ENCODE measurements around the gene GEMIN8.

GEMIN8 gene

DNA sequence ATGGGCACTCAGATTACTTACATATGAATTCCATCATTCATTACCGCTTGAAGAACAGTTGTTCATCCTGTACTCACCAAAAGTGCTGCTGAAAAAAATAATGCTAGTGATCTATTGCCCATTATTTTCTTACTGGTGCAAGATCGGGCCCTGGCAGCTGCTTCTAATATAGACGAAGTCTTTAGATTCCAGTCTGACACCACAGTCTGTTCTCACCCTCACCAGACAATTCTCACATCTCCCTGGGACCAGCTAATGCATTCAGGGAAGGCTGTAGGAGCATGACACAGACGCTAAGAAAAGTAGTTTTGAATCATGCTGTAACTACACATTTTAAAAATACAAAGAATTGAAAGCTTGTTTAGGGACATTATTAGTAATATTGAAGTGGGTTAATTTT is 13.8 kb downstream of the GEMIN8 start:
- DNase-seq (ENCODE audit: low read depth), result no peak
- TF ChIP-seq, protein P1, sequence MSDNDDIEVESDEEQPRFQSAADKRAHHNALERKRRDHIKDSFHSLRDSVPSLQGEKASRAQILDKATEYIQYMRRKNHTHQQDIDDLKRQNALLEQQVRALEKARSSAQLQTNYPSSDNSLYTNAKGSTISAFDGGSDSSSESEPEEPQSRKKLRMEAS (IDR thresholded peaks at IDR 0.05; ENCODE audit: low read depth, low read length), result no peak
- TF ChIP-seq MYC (IDR thresholded peaks at IDR 0.05; ENCODE audit: low read depth, low read length), result no peak
- TF ChIP-seq POLR2A (IDR thresholded peaks at IDR 0.05; ENCODE audit: extremely low read depth, insufficient read length), result no peak
- TF ChIP-seq, protein P2, sequence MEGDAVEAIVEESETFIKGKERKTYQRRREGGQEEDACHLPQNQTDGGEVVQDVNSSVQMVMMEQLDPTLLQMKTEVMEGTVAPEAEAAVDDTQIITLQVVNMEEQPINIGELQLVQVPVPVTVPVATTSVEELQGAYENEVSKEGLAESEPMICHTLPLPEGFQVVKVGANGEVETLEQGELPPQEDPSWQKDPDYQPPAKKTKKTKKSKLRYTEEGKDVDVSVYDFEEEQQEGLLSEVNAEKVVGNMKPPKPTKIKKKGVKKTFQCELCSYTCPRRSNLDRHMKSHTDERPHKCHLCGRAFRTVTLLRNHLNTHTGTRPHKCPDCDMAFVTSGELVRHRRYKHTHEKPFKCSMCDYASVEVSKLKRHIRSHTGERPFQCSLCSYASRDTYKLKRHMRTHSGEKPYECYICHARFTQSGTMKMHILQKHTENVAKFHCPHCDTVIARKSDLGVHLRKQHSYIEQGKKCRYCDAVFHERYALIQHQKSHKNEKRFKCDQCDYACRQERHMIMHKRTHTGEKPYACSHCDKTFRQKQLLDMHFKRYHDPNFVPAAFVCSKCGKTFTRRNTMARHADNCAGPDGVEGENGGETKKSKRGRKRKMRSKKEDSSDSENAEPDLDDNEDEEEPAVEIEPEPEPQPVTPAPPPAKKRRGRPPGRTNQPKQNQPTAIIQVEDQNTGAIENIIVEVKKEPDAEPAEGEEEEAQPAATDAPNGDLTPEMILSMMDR (IDR thresholded peaks at IDR 0.05; ENCODE audit: low read depth, low read length), result no peak
- no peak overlapping the region for H3K4me3 ChIP-seq (ENCODE audit: low read depth, low read length)

DNA sequence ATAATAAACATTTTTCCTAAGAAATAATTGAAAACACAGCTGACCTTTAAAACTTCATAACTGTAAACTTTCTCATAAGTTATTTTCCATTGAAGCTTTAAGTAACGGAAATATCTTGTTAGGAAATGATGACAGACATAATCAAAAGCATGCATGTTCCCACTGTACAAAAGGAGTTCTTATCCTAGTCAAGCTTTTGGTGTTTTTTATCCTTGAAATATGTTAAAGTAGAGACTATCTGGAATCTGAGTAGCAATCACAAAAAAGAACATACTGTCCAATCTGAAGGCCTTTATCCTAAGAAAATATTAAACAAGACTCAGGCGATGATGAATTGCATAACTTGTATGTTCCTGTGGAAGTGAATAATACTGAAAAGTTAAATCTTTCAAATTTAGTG is 14.4 kb downstream of the GEMIN8 start:
- no peak for DNase-seq (ENCODE audit: low read depth)
- TF ChIP-seq, protein P1 (IDR thresholded peaks at IDR 0.05; ENCODE audit: low read depth, low read length), result no peak
- no peak for TF ChIP-seq MYC (IDR thresholded peaks at IDR 0.05; ENCODE audit: low read depth, low read length)
- TF ChIP-seq, protein P2 (IDR thresholded peaks at IDR 0.05; ENCODE audit: low read depth, low read length), result no peak
- H3K4me3 ChIP-seq (ENCODE audit: low read depth, low read length), result no peak overlapping the region

DNA sequence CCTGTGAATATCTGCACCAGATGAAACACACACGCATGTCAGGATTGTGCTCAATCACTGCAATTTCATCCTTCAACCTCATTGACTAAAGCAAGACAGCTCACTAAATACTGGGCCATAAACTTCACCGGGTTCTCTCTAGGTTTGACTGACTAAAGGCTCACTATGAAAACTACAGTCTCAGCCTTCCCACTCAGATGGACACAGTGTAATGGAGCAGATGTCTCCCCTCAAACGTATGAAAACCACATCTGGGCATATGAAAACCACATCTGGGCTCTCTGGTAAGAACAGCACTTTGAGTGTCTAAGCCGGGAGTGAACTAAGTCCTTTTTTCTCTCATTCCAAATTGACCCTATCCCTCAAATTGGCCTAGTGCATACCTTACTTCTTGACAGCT is 15.2 kb downstream of the GEMIN8 start:
- TF ChIP-seq, protein P1 (IDR thresholded peaks at IDR 0.05; ENCODE audit: low read depth, low read length), result no peak
- TF ChIP-seq, protein P2 (IDR thresholded peaks at IDR 0.05; ENCODE audit: low read depth, low read length), result no peak
- no peak for TF ChIP-seq POLR2A (IDR thresholded peaks at IDR 0.05; ENCODE audit: extremely low read depth, insufficient read length)
- no peak for TF ChIP-seq MYC (IDR thresholded peaks at IDR 0.05; ENCODE audit: low read depth, low read length)

DNA sequence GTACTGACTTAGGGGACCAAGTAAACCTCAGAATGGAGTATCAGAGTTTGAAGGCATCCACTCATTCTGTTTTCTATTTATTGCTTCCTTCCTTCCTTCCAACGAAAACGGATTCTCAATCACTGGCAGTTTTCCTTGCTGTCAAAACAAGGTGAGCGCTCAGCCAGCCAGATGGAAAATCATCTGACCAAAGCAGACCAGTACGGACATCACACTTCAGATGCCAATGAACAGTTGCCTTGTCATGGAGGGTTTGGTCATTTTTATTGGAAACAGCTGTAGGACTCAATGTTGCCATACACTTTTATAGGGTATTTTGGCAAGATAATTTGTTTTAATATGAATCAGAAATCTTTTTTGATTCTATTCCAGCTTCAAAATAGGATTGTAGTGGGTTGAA is 16.6 kb downstream of the GEMIN8 start:
- H3K4me3 ChIP-seq (ENCODE audit: low read depth, low read length), result no peak overlapping the region
- TF ChIP-seq MYC (IDR thresholded peaks at IDR 0.05; ENCODE audit: low read depth, low read length) (no peak), POLR2A (IDR thresholded peaks at IDR 0.05; ENCODE audit: extremely low read depth, insufficient read length) (no peak)
- TF ChIP-seq, protein P2 (IDR thresholded peaks at IDR 0.05; ENCODE audit: low read depth, low read length), result no peak
- TF ChIP-seq, protein P1 (IDR thresholded peaks at IDR 0.05; ENCODE audit: low read depth, low read length), result no peak
- no peak for DNase-seq (ENCODE audit: low read depth)

More for the DNA sequence above, 15.2 kb downstream of the GEMIN8 start:
- no peak overlapping the region for H3K4me3 ChIP-seq (ENCODE audit: low read depth, low read length)
- DNase-seq (ENCODE audit: low read depth), result no peak

DNA sequence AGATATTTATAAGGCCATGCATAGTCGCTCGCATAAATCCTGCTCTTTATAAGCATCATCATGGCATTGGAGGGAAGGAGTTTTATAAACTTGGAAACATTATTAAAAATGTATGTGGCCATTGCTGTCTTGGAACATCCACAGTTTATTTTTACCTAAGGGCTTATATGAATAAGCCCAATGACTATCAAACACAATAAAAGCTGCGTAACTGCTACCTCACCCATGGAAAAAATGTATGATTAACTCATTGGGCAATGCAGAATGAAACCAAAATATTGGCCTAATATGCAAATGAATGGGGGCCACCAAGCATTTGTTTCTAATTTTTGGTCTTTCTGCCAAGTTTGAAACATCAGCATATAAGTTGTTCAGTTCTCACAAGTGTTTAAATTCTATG is 19.1 kb downstream of the GEMIN8 start:
- no peak for DNase-seq (ENCODE audit: low read depth)
- no peak overlapping the region for H3K4me3 ChIP-seq (ENCODE audit: low read depth, low read length)
- TF ChIP-seq, protein P2 (IDR thresholded peaks at IDR 0.05; ENCODE audit: low read depth, low read length), result no peak
- no peak for TF ChIP-seq MYC (IDR thresholded peaks at IDR 0.05; ENCODE audit: low read depth, low read length)
- TF ChIP-seq POLR2A (IDR thresholded peaks at IDR 0.05; ENCODE audit: extremely low read depth, insufficient read length), result no peak
- TF ChIP-seq, protein P1 (IDR thresholded peaks at IDR 0.05; ENCODE audit: low read depth, low read length), result no peak

DNA sequence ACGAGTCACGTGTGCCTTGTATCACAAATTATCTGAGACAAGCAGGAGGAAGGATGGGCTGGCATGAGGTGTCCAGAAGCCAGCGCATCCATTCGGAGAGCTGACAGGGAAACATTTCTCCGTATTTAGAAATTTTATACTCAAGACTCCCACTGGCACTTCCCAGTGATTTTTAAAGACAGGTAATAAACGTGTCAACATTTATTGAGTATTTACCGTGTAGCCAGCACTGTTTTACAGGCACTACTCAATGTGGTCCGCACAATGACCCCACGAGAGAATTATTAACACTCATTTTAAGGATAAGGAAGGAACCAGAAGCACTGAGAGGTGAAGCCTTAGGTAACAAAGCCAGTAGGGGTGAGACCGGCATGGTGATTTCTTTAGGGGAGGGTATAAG is 23.2 kb downstream of the GEMIN8 start:
- DNase-seq (ENCODE audit: low read depth), result no peak
- TF ChIP-seq, protein P2 (IDR thresholded peaks at IDR 0.05; ENCODE audit: low read depth, low read length), result no peak
- no peak for TF ChIP-seq POLR2A (IDR thresholded peaks at IDR 0.05; ENCODE audit: extremely low read depth, insufficient read length)
- TF ChIP-seq MYC (IDR thresholded peaks at IDR 0.05; ENCODE audit: low read depth, low read length), result no peak
- TF ChIP-seq, protein P1 (IDR thresholded peaks at IDR 0.05; ENCODE audit: low read depth, low read length), result no peak

More for the DNA sequence above, 23.2 kb downstream of the GEMIN8 start:
- H3K4me3 ChIP-seq (ENCODE audit: low read depth, low read length), result no peak overlapping the region
